NOMO-1 treated with DMSO at 0.1 percent for 48 hours (cell line): ENCODE data around the gene PKNOX2.

Source experiments
- DNase-seq: peaks from one replicate; lab custom pipeline; 2025; ENCODE audit not compliant: unreplicated experiment; lab: John Stamatoyannopoulos, UW

Gene PKNOX2

DNA sequence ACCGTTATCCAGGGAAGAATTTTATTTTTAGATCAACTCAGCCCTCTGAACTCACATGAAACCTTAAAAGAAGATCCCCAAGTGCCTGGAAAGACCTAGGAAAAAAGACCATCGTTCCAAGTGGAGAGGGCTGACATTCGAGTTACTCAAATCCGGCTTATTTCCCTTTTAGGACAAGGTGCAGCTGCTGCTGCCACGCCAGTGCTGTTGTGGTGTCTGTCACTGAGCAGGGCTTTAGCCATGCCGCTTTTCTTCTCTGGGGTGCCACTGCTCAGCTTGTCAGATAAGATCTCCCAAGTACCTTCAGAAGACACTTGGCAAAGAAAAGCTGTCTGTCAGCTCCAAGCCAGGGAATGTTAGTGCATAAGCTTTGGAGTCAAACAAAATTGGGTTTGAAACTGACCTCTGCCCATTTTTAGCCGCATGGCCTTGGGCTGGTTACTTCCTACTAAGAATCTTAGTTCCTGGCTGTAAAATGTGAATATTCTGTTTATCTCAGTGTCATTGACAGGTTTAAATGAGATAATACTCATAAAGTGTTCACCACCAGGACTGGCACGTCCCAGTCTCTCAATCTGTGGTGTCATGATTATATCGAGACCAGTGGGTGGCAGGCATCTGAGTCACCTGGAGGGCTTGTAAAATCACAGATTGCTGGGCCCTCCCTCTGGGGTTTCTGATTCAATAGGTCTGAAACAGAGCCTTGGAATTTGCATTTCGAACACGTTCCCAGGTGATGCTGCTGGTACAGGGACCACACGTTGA, 117.5 kb downstream of the PKNOX2 start:
- no peak for DNase-seq

DNA sequence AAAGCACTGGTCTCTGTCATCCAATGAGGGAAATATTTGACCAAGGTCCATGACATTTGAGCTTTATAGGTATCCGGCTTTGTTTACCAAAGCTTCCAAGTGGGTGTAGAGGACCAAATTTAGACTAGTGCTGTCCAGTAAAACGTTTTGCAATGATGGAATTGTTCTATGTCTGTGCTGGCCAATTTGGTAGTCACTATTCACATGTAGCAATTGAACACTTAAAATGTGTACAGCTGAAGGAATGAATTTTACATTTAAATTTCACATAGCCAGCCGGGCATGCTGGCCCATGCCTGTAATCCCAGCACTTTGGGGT, 118.0 kb downstream of the PKNOX2 start:
- DNase-seq = no peak

DNA sequence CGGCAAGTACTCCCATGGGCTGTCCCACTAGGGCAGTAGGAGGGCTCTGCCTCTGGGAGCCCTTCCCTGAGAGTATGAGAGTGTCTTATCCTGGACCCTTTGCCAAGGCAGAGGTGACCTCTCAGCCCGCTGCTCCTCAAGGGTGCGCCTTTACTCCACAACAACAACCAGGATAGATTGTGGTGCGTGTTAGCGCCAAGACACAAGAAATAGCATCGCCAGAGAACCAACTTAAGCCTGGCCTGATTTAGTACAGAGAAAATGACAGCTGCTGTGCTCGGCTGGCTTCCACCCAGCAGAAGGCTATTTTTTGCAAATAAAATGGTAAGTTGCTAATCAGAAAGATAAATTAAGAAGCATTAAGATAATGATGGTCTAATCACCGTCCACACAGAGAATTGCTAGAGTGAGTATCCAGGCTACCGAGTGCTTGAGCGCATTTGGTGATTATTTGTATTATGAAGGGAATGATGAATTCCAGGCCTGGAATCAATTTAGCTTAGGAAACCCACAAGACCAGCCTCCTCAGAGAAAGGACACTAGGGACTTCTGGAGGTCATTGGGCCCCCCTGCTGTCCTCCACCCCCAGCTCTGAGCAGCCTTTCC, 119.8 kb downstream of the PKNOX2 start:
- no peak for DNase-seq

DNA sequence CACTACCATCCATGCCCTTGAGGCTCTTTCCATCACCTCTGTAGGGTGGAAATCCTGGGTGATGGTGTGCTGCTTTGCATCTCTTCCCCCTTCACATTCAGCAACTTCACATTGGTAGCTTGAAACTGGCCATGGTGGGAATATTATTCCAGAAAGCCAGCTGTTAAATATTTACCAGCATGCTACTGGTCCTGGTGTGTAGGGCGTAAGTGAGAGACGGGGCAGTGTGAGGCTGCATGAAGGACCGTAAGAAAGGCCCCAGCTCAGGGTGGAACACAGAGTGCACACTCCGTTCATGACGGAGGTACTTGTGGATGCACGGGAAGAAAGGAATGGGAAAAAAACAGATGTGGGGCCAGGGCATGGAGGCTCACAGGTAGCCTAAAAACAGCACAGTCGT, 121.3 kb downstream of the PKNOX2 start:
- DNase-seq = no peak

DNA sequence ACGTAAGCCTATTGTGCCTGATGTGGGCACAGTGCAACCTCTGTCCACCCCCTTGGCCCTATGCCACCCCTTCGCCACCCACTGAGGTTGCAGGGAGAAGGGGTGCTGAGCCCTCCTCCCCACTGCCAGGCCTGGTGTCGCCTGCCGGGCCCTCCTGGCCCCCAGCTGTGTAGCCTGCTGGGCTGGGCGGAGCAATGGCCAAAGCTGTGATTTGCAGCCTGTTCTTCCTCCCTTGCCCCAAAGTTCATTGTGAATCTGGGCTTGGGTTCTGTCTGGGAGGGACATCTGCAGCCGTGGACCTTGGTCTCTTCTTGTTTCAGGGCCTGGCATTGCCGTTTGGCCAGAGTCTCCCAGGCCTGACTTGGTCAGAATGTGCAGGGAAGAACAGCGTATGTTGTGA, 121.9 kb downstream of the PKNOX2 start:
- DNase-seq = no peak

DNA sequence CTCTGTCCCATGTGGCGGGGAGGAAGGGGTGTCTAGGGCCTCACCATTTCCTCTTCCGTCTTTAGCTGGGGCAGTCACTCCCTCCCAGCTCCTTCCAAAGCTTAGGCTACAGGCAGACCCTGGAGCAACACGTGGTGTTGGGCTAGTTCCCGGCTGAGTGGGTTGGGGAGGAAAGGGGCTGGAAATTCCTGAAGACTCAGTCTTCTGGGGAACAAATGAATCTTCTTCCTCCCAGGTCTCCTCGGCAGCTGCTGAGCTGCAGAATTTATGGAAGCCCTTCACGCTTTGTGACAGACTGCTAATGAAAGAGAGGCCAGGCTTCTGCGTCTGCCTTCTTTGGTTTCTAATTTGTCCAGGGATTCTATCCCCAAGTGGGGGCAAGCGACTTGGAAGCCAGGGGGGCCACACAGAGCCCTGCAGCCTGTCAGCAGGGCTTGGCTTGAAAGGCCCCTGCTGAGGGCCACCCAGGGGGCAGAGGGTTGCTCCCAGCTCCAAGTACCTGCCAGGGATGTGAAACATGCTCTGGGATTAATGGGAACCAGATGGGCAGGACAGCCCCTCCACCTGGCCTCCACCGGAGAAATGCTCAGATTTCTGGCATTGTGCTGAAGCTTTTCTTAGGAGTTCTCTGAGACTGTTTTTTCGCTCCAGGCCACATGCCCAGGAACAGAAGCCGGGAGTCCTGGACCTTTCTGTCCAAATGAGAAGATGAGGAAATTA, 123.1 kb downstream of the PKNOX2 start:
- DNase-seq = no peak

DNA sequence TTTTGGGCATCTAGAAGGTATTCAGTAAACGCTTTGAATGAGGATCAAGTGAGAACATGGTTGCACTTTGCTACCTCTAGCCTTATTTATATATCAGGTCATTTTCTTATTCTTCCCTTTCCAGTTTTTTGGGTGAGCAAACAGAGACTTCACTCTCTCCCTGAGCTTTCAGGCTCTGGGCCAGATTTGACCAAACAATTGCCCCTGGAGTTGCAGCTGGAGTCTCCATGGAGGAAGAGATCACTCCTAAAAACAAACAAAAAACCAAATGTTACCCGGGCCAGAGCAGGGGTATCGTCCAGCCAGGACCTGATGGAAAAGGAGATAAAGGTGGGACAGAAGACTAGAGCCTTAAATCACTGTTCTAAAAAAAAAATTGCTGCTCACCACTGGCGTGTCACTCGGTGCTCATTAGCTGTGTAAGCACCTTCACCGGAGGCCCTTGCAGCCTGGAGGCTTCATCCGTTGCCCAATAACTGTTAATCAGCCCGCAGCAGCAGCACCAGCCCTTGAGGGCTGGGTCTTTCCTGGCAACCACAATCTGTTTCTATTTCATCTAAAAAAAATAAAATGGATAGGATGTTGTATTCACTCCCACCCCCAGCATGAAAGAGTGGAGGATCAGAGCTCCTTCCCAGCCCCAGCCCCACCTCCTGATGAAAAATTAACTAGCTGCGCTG, 125.0 kb downstream of the PKNOX2 start:
- DNase-seq = peak; percentile 49

DNA sequence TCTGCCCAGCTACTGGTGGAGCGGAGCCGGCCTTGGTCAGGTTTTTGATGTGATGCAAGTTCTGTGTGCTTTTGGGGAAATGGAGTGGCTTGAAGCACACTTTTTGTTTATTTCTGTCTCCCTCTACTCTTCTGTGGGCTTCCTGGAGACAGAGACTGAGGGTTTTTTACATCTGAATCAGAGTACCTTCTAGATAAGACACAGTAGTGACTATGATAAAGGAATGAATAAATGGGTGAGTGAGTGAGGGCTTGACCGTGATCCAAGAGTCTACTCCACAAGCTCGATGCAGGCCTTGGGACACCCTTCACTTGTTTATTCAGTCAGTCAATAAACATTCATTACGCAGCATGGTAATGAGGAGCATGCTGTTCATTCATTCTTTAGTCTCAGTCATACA, 125.7 kb downstream of the PKNOX2 start:
- DNase-seq = peak; percentile 14

DNA sequence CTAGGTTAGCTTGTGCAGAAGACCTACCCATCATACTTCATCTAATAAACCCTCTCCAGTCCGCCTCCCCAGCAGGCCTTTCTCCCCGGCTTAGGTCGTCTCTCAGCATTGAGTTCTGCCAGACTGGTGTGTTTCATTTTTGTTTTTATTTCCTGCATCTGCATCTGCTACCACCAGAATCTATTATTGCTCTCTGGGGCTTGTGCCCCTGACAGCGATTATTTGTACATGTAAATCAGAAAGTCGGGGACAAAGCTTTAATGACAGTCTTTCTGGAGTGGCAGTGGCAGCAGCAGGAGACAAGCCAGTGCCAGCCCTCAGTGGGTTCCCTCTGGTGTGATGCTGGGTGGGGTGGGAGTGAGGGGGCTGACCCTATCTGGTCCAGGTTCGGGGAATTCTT, 127.5 kb downstream of the PKNOX2 start:
- DNase-seq = no peak

DNA sequence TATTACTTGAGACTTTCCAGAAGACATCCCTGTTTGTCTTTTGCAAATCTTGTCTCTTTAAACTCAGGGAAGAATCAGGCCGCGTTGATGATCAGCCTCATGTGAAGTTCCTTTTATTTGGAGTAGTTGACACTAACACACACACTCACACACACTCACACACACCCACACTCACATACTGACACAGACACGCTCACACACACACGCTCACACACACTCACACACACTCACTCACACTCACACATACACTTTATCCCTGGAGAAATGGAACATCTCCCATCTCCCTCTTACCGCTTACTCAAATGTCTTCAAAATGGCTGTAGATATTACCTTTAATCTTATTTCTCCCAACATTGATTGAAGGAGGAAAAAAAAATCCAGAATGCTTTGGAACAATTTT, 129.0 kb downstream of the PKNOX2 start:
- no peak for DNase-seq

DNA sequence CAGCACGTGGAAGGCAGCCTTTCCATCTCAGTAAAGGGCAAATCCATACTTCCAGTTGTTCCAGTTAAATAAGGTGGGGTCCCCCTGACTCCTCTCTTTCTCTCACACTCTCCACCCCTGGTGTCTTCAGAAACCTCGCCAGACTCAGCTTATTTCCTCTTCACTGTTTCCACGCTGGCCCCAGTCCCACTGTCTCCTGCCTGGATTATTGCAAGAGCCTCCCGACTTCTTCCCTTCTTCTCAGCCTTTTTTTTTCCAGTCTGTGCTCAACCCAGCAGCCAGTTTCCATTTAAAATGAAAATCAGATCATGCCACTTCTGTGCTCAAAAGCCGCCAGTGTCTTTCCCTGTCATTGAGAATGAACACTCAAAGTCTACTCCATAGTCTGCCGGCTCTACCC, 131.4 kb downstream of the PKNOX2 start:
- no peak for DNase-seq

DNA sequence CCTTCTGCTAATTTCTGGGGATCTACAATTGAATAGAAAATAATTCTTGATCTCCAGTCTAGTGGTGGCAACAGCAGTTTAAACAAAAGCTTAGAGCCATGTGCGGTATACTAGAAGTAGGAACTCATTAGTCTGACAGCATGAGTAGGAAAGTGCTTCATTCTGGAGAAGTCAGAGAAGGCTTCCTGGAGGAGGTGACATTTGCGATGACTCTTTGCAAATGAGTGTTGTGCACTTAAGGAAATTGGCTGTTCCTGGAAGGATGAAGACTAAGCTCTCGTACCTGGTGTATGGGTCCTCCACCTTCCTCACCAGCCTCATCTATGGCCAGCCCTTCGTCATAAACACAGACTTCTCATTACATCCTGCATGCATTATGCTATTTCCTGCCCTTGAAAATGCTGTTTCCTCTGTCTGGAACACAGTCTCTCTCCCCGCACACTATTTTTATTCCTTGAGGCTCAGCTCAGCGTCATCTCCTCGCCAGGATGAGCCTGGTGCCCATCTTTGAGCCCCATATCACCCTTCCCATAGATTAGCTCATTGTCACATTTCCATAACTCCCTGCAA, 132.9 kb downstream of the PKNOX2 start:
- no peak for DNase-seq

DNA sequence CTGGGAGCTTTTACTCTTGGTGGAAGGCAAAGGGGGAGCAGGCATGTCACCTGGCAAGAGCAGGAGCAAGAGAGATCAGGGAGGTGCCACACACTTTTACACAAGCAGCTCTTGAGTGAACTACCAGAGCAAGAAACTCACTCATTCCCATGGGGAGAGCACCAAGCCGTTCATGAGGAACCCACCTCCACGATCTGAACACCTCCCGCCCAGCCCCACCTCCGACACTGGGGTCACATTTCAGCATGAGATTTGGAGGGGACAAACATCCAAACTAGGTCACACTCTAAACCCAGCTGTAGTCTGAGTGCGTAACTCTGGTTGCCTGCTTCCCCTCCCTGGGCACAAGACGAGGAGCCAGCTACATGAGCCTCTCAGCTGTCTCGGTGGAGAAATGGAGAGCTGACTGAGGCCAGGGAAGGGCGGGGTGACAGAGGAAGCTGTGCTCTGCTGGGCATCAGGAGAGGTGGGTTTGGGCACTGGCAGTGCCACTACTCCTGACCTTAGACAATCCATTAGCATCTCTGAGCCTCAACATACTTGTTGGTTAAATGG, 134.6 kb downstream of the PKNOX2 start:
- no peak for DNase-seq

DNA sequence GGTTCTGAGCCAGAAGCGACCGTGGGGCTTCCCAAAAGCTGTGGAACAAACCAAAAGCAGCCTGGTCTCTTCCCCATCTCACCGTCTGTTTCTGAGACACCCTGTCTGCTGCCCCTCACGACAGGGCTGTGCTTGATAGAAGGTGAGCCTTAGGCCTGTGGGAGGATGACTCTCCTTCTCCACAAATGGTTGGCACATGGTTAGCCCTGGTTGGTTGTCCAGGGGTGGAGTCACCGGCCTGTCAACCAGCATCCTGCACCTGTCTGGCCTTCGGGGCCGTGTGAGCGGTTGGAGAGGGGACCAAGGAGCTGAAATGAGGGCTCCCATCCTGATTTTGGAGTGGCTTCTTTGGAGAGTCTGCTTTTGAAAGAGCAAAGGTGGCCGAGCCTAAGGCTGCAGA, 135.3 kb downstream of the PKNOX2 start:
- no peak for DNase-seq

DNA sequence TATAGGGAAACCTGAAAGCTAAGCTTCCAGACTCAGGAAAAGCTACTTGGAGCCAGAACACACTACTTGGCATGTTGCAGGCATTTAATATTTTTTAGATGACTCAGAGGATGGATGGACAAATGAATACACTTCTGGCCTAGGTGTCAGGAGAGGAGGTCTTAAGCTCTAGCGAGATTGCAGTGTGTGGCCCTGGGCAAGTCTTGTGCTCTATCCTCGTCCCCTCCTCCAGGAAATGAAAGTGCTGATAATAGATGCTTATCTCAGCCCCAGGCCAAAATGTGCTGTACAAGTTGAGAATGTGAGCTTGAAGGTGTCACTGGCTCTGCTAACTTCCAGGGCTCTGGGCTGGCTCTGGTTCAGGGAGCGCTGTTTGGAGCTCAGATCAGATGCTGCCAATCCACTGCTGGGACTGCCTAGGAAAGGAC, 136.3 kb downstream of the PKNOX2 start:
- no peak for DNase-seq

DNA sequence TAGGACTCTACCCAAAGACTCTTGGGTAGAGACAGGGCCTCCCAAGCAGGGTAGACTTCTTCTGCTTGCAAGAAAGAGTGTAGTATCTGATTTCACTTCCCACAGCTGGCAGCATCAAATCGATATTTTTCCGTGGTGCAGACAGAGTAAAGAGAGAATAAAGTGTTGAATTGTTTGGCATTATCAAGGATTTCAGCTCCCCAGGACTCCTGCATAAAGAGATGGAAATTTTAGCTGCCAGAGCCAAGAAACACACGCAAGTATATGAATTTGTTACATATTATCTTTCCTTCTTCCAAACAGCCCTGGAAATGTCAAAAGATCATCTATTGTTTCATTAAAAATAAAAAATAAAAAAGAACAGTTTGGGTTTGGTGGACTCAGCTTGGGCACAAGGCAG, 136.8 kb downstream of the PKNOX2 start:
- DNase-seq = no peak

DNA sequence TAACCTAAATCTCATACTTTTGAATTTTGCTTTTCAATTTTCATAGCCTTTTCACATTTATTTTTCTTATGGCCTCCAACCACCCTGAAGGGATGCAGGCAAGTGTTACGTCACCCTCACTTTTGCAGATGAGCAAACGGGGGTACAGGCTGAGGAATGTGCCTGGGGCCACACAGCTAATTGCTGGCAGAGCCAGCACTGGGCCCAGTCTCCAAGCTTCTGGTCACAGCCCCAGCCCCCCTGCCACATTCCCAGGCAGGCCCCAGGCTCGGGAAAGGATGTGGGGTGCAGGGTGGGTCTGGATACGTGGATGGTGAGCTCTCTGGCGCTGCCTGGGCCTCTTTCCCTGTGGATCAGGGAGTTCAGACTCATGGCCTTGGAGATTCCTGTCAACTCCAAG, 138.6 kb downstream of the PKNOX2 start:
- no peak for DNase-seq

DNA sequence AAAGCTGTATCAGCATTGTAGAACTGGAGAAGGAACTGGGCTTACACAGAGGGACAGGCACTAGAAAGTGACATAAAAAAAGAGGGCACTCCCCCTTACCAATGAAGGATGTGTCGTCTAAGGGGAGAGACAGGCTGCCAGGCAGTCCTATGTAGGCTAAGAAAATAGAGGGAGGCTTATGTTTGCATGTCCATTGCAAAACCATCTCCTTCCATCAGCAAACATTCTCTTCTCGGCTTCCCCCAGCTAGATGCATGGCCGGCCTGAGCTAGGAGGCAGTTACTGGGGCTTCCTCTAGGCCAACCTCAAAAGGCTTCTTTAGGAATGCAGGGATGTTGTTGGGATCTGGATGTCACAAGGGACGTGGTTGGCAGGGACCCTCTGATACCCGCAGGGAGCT, 139.1 kb downstream of the PKNOX2 start:
- no peak for DNase-seq

DNA sequence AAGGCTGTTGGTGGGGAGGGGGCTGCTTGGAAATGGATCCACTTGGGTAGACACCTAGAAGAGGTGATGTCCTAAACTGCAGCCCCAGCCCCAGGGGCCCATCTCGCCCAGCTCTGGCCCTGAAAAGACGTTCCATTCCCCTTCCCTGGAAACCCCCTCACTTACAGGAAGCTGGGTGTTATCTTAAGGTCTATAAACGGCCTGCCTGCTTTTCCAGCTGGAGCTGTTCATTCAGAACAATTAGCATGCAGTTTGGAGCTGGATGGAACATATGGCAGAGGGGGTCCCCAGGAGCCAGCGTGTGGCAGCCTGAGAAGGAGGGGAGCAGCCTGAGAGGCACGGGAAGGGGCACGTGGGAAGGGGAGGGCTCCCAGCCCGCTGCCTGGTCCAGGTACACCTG, 139.6 kb downstream of the PKNOX2 start:
- no peak for DNase-seq

DNA sequence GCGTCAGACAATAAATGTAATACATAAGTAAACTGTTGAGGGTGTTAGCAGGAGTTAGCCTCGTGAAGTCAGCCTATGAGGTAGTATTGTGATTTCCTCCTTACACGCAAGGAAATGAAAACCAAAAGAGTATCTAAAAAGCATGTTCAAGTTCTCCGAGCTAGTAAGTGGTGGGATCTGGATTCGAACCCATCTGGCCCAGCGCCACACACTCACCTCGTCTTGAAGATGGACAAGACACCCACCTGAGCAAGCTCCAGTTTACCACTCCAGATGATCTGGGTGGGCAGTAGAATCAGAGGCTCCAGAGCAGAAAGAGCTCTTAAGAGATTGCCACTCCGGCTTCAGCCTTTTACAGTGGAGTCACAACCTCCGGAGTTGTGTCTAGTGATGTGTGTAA, 140.3 kb downstream of the PKNOX2 start:
- no peak for DNase-seq

DNA sequence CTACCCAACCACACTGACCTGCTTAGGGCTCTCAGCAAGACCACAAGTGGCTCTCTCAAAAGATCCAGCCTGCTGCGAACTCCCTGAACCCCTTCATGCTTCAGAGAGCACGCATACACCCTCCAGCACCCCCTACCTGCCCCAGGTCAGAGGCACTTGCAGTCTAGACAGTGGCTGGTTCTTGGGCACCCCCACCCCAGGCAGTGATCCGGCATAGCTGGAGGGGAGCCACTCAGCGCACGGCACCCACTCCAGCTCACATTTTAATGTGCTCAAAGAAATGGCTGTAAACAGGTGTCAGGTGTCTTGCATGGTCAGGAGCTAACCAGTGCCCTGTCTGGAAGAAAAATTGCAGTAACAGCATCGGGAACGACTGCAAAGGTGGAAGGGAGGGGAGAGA, 140.8 kb downstream of the PKNOX2 start:
- DNase-seq = no peak
